ENCODE data around the gene NARF.

NARF gene

GRCh38 chr17:82418001-82418986, 40.2 kb upstream of the NARF start, which contains the start of the genes HEXD and OGFOD3:
TSS of gene HEXD (plus strand) at chr17:82418347. CDS start at chr17:82419800, 1,453 bp downstream.
TSS of gene OGFOD3 (minus strand) at chr17:82418586. CDS start at chr17:82418485, 101 bp downstream.
- Mint-ChIP-seq H3K36me3 (peaks cover 30% of the 10 kb centered on the region), H3K27ac (peak within 1 kb of the TSS; percentile 90), H3K4me1 (peaks cover 32% of the 10 kb centered on the region), H3K27me3 (no peaks in the 10 kb centered on the region), H3K4me3 (peak within 1 kb of the TSS; percentile 80), H3K9me3 (no peaks in the 10 kb centered on the region)
- DNase-seq = peak; percentile 87
- CTCF ChIA-PET = interaction anchor here (0.9 to 1.6 kb wide), 7 partner anchors 39 to 190 kb away, joined by 3 to 6 read pairs (median 4); partner anchors contain the start of gene SLC16A3

- H3K4me3 Mint-ChIP-seq = peak overlapping the region; percentile 80
- DNase-seq = no peak
- CTCF ChIA-PET = interaction anchor here (1.1 to 1.6 kb wide), 4 partner anchors 38 to 135 kb away, joined by 3 to 5 read pairs (median 4); no protein-coding TSS in a partner anchor
- peaks cover 29% of the 10 kb centered on the region for H3K36me3 Mint-ChIP-seq
- H3K27me3 Mint-ChIP-seq = no peaks in the 10 kb centered on the region
- peak overlapping the region; percentile 90 for H3K27ac Mint-ChIP-seq
- H3K4me1 Mint-ChIP-seq = peaks cover 36% of the 10 kb centered on the region
- no peaks in the 10 kb centered on the region for H3K9me3 Mint-ChIP-seq
These were observed 39.0 kb upstream of the NARF start for GRCh38 chr17:82419540-82419939.

GRCh38 chr17:82424001-82424862, 34.3 kb upstream of the NARF start:
- Mint-ChIP-seq H3K4me3 (no peak overlapping the region), H3K9me3 (no peaks in the 10 kb centered on the region), H3K4me1 (peaks cover 37% of the 10 kb centered on the region), H3K36me3 (peaks cover 36% of the 10 kb centered on the region), H3K27ac (peak overlapping the region; percentile 50), H3K27me3 (no peaks in the 10 kb centered on the region)
- DNase-seq = peak; percentile 76
- CTCF ChIA-PET = interaction anchor here (0.6 to 1.8 kb wide), 5 partner anchors 14 to 126 kb away, joined by 3 to 6 read pairs (median 3); partner anchors contain the start of gene FOXK2

- H3K27ac Mint-ChIP-seq = peak overlapping the region; percentile 50
- H3K36me3 Mint-ChIP-seq = peaks cover 37% of the 10 kb centered on the region
- no peaks in the 10 kb centered on the region for H3K9me3 Mint-ChIP-seq
- CTCF ChIA-PET = interaction anchor here (0.6 to 1.8 kb wide), 5 partner anchors 14 to 126 kb away, joined by 3 to 6 read pairs (median 3); partner anchors contain the start of gene FOXK2
- DNase-seq = no peak
- H3K4me1 Mint-ChIP-seq = peaks cover 37% of the 10 kb centered on the region
- no peak overlapping the region for H3K4me3 Mint-ChIP-seq
- H3K27me3 Mint-ChIP-seq = no peaks in the 10 kb centered on the region
These were observed 33.7 kb upstream of the NARF start for GRCh38 chr17:82424863-82425159.

GRCh38 chr17:82428546-82428945, 30.0 kb upstream of the NARF start:
- CTCF ChIA-PET = no interaction called here
- DNase-seq = no peak
- H3K4me1 Mint-ChIP-seq = peaks cover 36% of the 10 kb centered on the region
- no peak overlapping the region for H3K27ac Mint-ChIP-seq
- no peaks in the 10 kb centered on the region for H3K27me3 Mint-ChIP-seq
- H3K4me3 Mint-ChIP-seq = no peak overlapping the region
- H3K9me3 Mint-ChIP-seq = no peaks in the 10 kb centered on the region
- peaks cover 22% of the 10 kb centered on the region for H3K36me3 Mint-ChIP-seq

- Mint-ChIP-seq H3K9me3 (no peaks in the 10 kb centered on the region), H3K27ac (peak overlapping the region; percentile 51), H3K4me1 (peaks cover 39% of the 10 kb centered on the region), H3K27me3 (no peaks in the 10 kb centered on the region), H3K36me3 (peaks cover 20% of the 10 kb centered on the region), H3K4me3 (no peak overlapping the region)
- CTCF ChIA-PET = no interaction called here
- DNase-seq = no peak
These were observed 28.7 kb upstream of the NARF start for GRCh38 chr17:82429824-82430223.

GRCh38 chr17:82432017-82432416, 26.5 kb upstream of the NARF start:
- Mint-ChIP-seq H3K27ac (no peak overlapping the region), H3K9me3 (no peaks in the 10 kb centered on the region), H3K4me1 (peaks cover 43% of the 10 kb centered on the region), H3K27me3 (no peaks in the 10 kb centered on the region), H3K36me3 (peaks cover 20% of the 10 kb centered on the region), H3K4me3 (no peak overlapping the region)
- no peak for DNase-seq
- CTCF ChIA-PET = interaction anchor here (1.1 kb wide), 1 partner anchor 14 kb away, joined by 3 read pairs; no protein-coding TSS in a partner anchor

- H3K36me3 Mint-ChIP-seq = peaks cover 20% of the 10 kb centered on the region
- no peak for DNase-seq
- peaks cover 36% of the 10 kb centered on the region for H3K4me1 Mint-ChIP-seq
- CTCF ChIA-PET = no interaction called here
- no peaks in the 10 kb centered on the region for H3K27me3 Mint-ChIP-seq
- no peaks in the 10 kb centered on the region for H3K9me3 Mint-ChIP-seq
- H3K4me3 Mint-ChIP-seq = no peak overlapping the region
- H3K27ac Mint-ChIP-seq = no peak overlapping the region
These were observed 24.9 kb upstream of the NARF start for GRCh38 chr17:82433560-82434215.

GRCh38 chr17:82434216-82434565, 24.4 kb upstream of the NARF start:
- peak overlapping the region; percentile 74 for H3K27ac Mint-ChIP-seq
- no peak overlapping the region for H3K4me3 Mint-ChIP-seq
- H3K36me3 Mint-ChIP-seq = peaks cover 18% of the 10 kb centered on the region
- H3K4me1 Mint-ChIP-seq = peaks cover 32% of the 10 kb centered on the region
- peak; percentile 70 for DNase-seq
- CTCF ChIA-PET = interaction anchor here (0.8 kb wide), 1 partner anchor 8 kb away, joined by 4 read pairs; no protein-coding TSS in a partner anchor
- no peaks in the 10 kb centered on the region for H3K9me3 Mint-ChIP-seq
- no peaks in the 10 kb centered on the region for H3K27me3 Mint-ChIP-seq

GRCh38 chr17:82435103-82435502, 23.4 kb upstream of the NARF start:
- H3K4me1 Mint-ChIP-seq = peaks cover 23% of the 10 kb centered on the region
- no peaks in the 10 kb centered on the region for H3K27me3 Mint-ChIP-seq
- H3K36me3 Mint-ChIP-seq = peaks cover 9% of the 10 kb centered on the region
- H3K4me3 Mint-ChIP-seq = no peak overlapping the region
- CTCF ChIA-PET = interaction anchor here (0.8 kb wide), 1 partner anchor 9 kb away, joined by 4 read pairs; no protein-coding TSS in a partner anchor
- H3K9me3 Mint-ChIP-seq = no peaks in the 10 kb centered on the region
- DNase-seq = no peak
- peak overlapping the region; percentile 33 for H3K27ac Mint-ChIP-seq

GRCh38 chr17:82435601-82436583, 22.6 kb upstream of the NARF start:
- Mint-ChIP-seq H3K4me1 (peaks cover 17% of the 10 kb centered on the region), H3K36me3 (peaks cover 6% of the 10 kb centered on the region)

GRCh38 chr17:82436601-82437324, 21.8 kb upstream of the NARF start:
- Mint-ChIP-seq H3K4me3 (no peak overlapping the region), H3K27ac (no peak overlapping the region), H3K27me3 (no peaks in the 10 kb centered on the region), H3K4me1 (peaks cover 17% of the 10 kb centered on the region), H3K36me3 (peaks cover 9% of the 10 kb centered on the region), H3K9me3 (no peaks in the 10 kb centered on the region)
- CTCF ChIA-PET = no interaction called here
- DNase-seq = no peak

More at GRCh38 chr17:82435601-82436583, 22.6 kb upstream of the NARF start:
- Mint-ChIP-seq H3K4me3 (no peak overlapping the region), H3K27me3 (no peaks in the 10 kb centered on the region), H3K27ac (no peak overlapping the region), H3K9me3 (no peaks in the 10 kb centered on the region)
- CTCF ChIA-PET = no interaction called here
- no peak for DNase-seq

Data from activated naive CD4-positive, alpha-beta T cell treated with anti-CD3 and anti-CD28 coated beads, Interleukin-2, amount 10 ng/mL, durations not matched to agents 7 days and 5 days (primary cell).